RPMI8226 (cell line): ENCODE measurements around the gene PSMD5.
A peak's percentile ranks its signal among the peaks of the same experiment; 100 is the strongest.
"Not testable (repeated sequence)": the region's sequence is repeated elsewhere in the genome, so short reads cannot be mapped to it uniquely, and the experiment has no call there.

Experiments
- DNase-seq: peaks from one replicate; pipeline ENCODE4 v3.0.0-alpha.2; 2015

Gene PSMD5

DNA sequence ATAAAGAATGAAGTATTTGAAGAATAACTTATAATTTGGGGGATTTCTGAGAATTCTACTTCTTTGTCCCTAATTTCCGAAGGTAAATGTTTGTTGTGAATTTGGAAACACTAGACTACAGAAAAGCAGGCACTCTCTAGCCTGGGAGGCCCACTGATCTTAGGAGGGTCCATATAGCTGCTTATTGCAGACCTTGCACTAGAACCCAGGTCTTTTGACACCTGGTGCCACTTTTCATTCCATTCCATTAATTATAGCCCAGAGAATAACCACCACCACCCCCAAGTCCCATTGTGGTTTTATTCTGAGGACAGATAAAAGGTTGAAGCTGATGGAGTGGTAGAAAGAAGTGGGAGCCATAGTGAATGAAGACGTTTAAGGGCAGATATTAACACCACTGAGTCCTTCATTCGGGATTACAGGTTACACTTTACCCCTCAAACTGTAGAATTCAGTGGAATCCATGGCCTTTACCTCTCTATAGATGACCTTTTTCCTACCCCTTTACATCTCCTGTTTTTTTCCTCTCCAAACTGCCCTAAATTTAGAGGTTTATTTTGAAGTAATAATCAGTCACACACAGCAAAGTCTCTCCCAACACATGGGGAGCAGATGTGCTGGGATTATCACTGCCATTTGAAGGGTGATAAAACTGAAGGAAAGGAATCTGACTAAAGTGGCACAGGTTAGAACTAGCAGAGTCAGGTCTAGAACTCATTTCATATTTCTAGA is 12.0 kb upstream of the PSMD5 start:
- no peak for DNase-seq

DNA sequence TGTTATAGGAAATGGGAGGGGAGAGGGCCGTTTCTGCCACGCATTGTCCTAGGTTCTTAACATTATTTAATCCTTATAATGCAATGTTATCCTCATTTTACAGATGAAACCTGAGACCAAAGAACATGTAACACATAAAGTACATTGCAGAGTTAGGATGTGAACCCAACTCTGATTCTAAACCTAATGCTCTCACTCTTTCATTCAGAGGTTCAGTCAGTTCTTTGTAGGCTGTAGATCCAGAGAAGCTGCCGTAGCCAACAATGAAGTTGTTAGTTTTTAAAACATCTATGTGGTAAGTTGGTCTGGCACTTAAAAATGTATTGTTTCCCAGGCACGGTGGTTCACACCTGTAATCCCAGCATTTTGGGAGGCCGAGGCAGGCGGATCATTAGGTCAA is 10.5 kb upstream of the PSMD5 start:
- DNase-seq, result no peak

DNA sequence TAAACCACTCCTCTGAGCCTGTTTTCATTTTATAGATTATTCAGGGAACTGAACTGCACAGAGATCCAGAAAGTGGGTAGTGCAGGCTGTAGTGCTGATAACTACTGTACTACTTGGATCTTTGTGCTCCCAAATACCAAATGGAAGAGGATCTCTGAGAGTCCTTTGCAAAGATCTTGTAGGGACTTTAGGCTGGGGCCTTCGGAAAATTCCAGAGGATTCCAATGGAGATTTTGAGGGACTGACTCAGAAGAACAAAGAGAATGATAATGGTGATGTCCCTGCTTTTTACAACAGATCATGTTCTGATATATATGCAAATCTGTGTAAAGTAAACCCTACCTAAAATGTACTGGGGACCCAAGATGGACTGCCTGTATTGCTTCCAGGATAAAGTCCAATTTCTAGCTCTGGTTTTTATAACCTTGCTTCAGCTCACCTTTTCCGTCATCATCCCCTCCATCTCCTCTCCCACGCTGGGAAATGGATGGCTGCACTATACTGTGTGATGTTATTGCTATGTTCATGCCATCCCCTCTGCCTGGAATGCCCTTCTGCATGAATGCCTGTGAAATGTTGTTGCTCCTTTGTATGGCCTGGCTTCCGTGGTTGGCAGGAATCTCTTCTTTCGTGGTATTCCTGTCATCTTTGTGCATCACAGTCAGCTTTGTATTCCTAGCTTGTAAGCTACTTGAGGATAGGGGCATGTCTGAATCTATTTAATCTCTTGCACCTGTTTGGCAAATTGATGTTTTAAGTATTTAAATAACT is 9.7 kb upstream of the PSMD5 start:
- DNase-seq, result no peak

GRCh38 chr9:120851449-120851848 is 8.7 kb upstream of the PSMD5 start:
- DNase-seq, result no peak

DNA sequence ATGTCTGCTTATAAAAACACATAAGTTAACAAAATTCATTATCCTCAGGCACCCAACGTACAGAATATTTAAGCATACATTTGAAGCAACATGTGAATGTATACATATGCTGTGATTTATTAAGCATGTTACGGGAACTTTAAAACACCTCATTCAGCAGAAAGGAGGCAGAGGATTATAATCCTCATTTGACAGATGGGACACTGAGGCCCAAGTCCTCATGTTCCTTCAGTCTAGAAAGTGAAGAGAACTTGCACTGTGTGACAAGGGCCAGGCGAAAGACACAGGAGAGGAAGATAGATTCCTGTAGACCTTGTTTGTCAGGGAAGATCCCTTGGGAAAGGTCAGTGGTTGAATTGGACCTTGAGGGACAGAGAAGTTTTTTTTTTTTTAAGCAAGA is 7.6 kb upstream of the PSMD5 start:
- no peak for DNase-seq

DNA sequence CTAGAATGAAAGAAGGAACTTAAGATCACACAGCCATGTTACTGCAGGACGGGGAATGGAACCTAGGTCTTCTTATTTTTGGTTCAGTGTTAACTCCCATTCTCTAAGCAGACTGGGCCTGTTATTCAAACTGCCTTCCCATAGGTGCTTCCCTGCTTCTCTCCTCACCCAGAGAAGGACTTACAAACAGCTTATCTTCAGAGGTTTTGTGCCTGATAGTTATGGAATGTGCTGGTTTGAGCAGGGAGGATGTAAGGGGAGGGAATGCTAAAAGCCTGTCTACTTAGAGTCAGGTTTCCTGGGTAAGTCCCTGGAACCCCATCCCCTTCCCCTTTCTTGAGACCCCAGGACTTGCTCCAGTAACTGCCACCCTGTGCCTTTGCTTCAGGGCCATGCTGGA is 4.2 kb upstream of the PSMD5 start:
- DNase-seq, result no peak

DNA sequence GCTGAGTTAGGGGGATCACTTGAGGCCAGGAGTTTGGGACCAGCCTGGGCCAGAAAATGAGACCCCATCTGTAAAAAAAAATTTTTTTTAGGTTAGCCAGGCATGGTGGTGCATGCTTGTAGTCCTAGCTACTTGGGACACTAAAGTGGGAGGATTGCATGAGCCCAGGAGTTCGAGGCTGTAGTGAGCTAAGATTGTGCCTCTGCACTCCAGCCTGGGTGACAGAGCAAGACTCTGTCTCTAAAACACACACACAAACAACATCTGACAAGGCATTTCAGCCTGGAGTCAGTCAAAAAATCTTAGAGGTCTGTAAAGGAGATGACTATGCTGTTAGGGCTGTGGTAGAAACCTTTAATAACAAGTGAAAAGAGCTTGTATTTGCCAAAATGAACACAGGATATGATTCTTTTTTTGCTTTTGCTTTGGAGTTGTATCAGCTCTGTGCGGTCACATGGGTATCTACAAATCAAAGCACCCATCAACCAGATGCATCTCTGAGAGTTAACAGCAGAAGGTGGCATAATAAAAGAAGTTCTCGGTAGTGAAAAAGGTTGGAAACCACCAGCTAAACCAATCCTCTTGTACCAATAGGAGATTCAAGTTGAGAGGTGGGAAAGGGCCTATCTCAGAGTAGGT is 3.6 kb upstream of the PSMD5 start:
- no peak for DNase-seq

DNA sequence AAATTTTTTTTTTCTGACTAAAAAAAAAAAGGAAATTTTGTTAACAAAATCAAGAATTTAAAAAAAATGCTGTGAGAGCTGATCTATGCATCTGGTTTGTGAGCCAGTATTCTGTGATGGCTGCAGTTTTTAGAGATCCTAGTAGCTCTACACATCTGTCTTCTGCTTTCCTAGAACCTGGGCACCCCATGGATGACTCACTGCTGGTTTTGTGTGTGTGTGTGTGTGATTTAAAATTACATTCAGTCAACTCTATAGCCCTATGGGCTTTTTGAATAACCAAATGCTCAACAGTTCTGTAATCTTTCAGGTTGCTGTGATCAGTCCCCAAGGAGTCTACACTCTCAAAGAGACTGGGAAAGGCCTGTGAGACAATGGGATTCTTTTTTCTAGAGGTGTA is 2.5 kb upstream of the PSMD5 start:
- no peak for DNase-seq

DNA sequence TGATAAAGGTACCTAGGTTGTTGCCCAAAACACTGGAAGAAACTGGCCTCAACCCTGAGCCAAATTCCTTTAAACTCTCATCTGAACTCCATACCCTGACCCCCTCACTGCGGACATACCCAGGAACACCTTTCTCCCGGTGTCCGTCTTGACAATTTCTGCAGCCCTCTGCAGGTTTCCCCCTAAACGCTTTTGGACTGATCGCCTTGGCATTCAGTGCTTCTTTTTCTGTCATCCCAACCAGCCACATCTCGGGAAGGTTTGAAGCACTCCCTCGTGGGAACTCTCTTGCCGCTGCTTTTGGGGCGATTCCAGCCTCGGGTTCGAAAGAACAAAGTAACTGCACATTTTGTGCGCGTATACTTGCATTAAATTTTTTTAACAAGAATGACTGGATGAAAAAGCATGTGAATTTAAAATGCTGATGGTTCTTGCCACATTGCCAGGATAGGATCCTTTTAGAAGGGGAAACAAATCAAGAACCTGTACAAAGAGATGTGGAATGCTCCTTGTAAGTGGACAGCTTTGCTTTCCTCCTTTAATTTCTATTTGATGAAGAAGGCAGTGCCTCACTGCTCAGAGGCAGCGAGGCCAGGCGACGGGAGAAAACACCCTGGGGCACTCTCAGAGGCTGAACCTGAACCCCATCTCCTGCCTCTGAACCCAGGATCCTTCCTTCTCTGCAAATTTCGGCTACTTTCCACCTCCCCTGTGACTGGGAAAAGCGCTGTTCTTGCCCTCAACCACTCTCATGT is 615 bp downstream of the PSMD5 start:
- peak; percentile 34 for DNase-seq

GRCh38 chr9:120839146-120839545 is 3.6 kb downstream of the PSMD5 start:
- DNase-seq, result no peak

- DNase-seq, result no peak
These were observed 4.8 kb downstream of the PSMD5 start for GRCh38 chr9:120837921-120838320.

DNA sequence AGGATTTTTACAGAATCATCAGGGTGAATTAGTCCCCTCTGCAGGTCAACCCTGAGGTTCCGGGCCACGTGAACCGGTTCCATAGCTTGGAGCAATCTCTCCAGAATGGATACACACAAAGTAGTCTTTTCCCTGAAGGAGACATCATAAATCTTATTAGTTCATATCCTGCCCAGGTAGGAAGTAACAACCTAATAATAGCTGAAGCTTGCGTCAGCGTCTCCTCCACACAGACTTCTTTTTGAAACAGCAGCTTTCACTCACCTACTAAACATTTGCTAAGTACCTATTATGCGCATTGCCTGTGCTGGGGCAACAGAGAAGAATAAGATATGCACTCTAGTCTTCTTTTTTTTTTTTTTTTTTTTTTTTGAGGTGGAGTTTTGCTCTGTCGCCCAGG is 9.4 kb downstream of the PSMD5 start:
- DNase-seq, result no peak

DNA sequence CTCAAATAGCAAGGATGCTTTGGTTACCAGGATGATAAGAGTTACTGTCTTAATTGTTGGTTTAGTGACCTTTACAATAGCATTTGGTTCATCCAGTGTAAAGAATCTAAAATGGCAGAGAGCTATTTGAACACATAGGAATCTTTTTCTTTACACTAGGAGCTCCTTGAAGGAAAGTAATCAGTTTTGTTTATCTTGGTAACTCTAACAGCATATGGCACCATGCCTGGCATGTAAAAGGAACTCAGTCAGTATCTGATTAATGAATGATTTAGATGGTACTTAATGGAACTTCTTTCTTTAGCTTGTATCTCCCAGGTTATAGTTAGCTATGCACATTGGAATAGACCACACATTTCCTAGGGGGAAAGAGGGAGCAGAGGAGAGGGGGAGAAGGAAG is 9.9 kb downstream of the PSMD5 start:
- DNase-seq, result no peak

DNA sequence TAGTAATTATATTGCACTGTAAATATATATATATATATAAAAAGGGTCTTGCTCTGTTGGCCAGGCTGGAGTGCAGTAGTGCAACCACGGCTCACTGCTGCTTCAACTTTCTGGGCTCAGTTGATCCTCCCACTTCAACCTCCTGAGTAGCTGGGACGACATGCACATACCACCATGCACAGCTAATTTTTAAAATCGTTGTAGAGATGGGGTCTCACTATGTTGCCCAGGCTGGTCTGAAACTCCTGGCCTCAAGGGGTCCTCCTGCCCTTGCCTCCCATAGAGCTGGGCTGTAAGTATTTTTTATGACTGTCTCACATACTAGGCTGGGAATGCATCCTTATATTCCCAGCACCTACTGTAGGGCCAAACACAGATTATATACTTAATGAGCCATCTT is 11.9 kb downstream of the PSMD5 start:
- no peak for DNase-seq

GRCh38 chr9:120830151-120830550 is 12.6 kb downstream of the PSMD5 start:
- DNase-seq, result no peak

- no peak for DNase-seq
These were observed 13.1 kb downstream of the PSMD5 start for GRCh38 chr9:120829650-120830049.

DNA sequence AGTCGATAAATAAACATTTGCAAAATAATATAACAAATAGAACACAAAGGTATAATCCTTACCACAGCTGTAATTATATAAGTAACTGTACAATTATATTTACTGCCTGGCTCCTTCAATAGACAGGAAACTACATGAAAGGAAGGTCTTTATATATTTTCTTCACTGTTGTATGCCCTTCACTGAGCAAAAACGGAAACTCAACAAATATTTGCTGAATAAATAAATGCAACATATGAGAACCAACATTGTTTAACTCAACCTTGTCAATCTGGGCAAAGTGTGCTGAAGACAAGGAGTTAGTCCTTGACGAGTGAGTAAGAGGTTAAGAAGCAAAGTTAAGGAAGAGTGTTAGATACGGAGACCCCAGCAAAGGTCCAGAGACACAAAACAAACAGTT is 22.6 kb downstream of the PSMD5 start:
- DNase-seq, result no peak

DNA sequence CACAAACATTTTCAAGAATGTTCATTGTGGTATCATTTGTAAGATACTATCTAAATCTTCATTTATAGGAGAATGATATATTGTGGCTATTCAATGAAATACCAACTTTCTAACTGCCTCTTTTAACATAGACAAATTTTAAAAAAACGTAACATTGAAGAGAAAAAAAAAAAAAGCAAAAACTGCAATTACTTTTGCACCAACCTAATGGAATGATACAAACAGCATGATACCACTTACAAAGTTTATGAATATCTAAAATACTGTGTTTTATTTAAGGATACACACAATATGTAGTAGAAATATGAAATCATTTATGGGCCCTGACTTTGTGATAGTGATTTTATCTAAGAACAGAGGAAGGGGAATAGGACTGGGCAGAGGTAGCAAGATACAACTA is 24.1 kb downstream of the PSMD5 start:
- DNase-seq, result no peak

- DNase-seq, result no peak
These were observed 27.6 kb downstream of the PSMD5 start for GRCh38 chr9:120815075-120815474.

GRCh38 chr9:120808931-120809330 is 33.8 kb downstream of the PSMD5 start:
- no peak for DNase-seq

DNA sequence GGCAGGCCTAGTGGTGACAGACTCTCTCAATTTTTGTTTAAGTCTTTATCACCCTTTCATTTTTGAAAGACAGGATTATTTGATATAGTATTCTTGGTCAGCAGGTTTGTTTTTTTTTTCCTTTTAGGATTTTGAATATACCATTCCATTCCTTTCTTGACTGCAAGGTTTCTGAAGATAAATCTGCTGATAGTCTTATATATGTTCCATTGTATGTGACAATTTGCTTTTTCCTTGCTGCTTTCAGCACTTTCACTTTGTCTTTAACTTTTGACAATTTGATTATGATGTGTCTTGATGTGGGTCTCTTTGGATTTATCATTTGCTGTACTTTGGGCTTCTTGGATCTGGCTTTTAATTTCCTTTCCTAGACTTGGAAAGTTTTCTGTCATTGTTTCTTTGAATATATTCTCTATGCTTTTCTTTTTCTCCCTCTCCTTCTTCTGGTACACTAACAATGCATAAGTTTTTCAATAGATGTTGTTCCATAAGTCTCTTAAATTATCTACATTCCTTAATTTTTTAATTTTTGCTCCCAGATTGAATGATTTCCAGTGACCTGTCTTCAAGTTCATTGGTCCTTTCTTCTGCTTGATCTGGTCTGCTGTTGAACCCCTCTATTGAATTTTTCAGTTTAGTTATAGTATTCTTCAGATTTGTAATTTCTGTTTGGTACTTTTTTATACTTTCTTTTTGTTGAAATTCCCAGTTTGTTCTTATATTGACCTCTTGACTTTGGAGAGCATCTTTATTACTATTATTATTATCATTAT is 34.9 kb downstream of the PSMD5 start:
- DNase-seq, result no peak

- DNase-seq, result not testable (repeated sequence)
These were observed 37.8 kb downstream of the PSMD5 start for GRCh38 chr9:120804784-120805363.
